Measurements from ENCODE around the gene DPH1.

- TF ChIP-seq CTCF (IDR thresholded peaks at IDR 0.05) (no peak), POLR2AphosphoS5 (IDR thresholded peaks at IDR 0.05) (no peak), EP300 (IDR thresholded peaks at IDR 0.05) (no peak)
Observed at GRCh38 chr17:2067608-2068024, 37.7 kb downstream of the DPH1 start.
